Smooth muscle cell (in vitro differentiated cells): ENCODE measurements around the gene MX2. TPM values are rescaled to one million over a fixed set of nuclear protein-coding genes. Genes with fewer than 3 reads are reported as not detected.
A peak's percentile ranks its signal among the peaks of the same experiment; 100 is the strongest.
"Not testable (repeated sequence)": the region's sequence is repeated elsewhere in the genome, so short reads cannot be mapped to it uniquely, and the experiment has no call there.

Source experiments
- DNase-seq: peaks from one replicate; lab custom pipeline; 2025; ENCODE audit not compliant: unreplicated experiment; lab: John Stamatoyannopoulos, UW
- H2AFZ ChIP-seq: fragments of 200-600 bp; sonication (generic); 2 replicates; pipeline ENCODE4 v1.6.0; 2016; ENCODE audit warnings: antibody characterized with exemption, low read depth, mild to moderate bottlenecking
- H3F3A ChIP-seq: fragments of 200-600 bp; sonication (generic); 2 replicates; pipeline ENCODE4 v1.6.0; 2017; ENCODE audit warnings: antibody characterized with exemption, low read depth
- H3K27ac ChIP-seq: fragments of 200-600 bp; sonication (generic); 2 replicates; pipeline ENCODE4 v1.5.1; 2016; ENCODE audit warnings: low read depth, mild to moderate bottlenecking
- H3K27me3 ChIP-seq: fragments of 200-600 bp; sonication (generic); 2 replicates; pipeline ENCODE4 v1.6.1; 2016; ENCODE audit warnings: low read depth, mild to moderate bottlenecking
- H3K36me3 ChIP-seq: fragments of 200-600 bp; sonication (generic); 2 replicates; pipeline ENCODE4 v1.5.1; 2016; ENCODE audit warnings: low read depth
- H3K4me1 ChIP-seq: fragments of 200-600 bp; sonication (generic); 2 replicates; pipeline ENCODE4 v1.5.1; 2016; ENCODE audit warnings: low read depth
- H3K4me2 ChIP-seq: fragments of 200-600 bp; sonication (generic); 2 replicates; pipeline ENCODE4 v1.6.0; 2016; ENCODE audit warnings: mild to moderate bottlenecking
- H3K4me3 ChIP-seq: fragments of 200-600 bp; sonication (generic); 2 replicates; pipeline ENCODE4 v1.5.1; 2016; ENCODE audit warnings: mild to moderate bottlenecking
- H3K79me2 ChIP-seq: fragments of 200-600 bp; sonication (generic); 2 replicates; pipeline ENCODE4 v1.6.0; 2016; ENCODE audit warnings: low read depth, mild to moderate bottlenecking
- H3K9ac ChIP-seq: fragments of 200-600 bp; sonication (generic); 2 replicates; pipeline ENCODE4 v1.6.0; 2016; ENCODE audit warnings: low read depth
- H3K9me3 ChIP-seq: fragments of 200-600 bp; sonication (generic); replicated peaks from 2 replicates; pipeline ENCODE4 v1.5.1; 2016; ENCODE audit warnings: low read depth
- H4K20me1 ChIP-seq: fragments of 200-600 bp; sonication (generic); 2 replicates; pipeline ENCODE4 v1.6.0; 2016; ENCODE audit warnings: low read depth
- WGBS: methylation state at CpG from one replicate; pipeline ENCODE4 v1.1.7; 2016; ENCODE audit warnings: low lambda C conversion rate; 5-methylcytosine and 5-hydroxymethylcytosine counted together
- polyA plus RNA-seq: library from polyadenylated mRNA; unstranded; fragments of >200 nt; fragmentation: Nextera tagmentation; extraction: Ambion mirVana; gene quantifications from 2 replicates; pipeline ENCODE4 v1.2.1, GENCODE V29; 2016
- total RNA-seq: library from RNA; depleted of rRNA; stranded (reverse); fragments of >200 nt; gene quantifications from 2 replicates; pipeline ENCODE4 v1.2.3, GENCODE V29; 2014
- TF ChIP-seq, protein P1 (sequence below): fragments of 200-600 bp; sonication (generic); IDR thresholded peaks from 2 replicates; pipeline ENCODE4 v1.5.1; 2017; ENCODE audit warnings: borderline replicate concordance, mild to moderate bottlenecking, antibody characterized with exemption; ENCODE audit not compliant: insufficient read depth, poor library complexity, severe bottlenecking

The MX2 gene
- total and polyA plus RNA-seq, 2 experiments from 2014 or later = 2.5 to 3.1 TPM

DNA sequence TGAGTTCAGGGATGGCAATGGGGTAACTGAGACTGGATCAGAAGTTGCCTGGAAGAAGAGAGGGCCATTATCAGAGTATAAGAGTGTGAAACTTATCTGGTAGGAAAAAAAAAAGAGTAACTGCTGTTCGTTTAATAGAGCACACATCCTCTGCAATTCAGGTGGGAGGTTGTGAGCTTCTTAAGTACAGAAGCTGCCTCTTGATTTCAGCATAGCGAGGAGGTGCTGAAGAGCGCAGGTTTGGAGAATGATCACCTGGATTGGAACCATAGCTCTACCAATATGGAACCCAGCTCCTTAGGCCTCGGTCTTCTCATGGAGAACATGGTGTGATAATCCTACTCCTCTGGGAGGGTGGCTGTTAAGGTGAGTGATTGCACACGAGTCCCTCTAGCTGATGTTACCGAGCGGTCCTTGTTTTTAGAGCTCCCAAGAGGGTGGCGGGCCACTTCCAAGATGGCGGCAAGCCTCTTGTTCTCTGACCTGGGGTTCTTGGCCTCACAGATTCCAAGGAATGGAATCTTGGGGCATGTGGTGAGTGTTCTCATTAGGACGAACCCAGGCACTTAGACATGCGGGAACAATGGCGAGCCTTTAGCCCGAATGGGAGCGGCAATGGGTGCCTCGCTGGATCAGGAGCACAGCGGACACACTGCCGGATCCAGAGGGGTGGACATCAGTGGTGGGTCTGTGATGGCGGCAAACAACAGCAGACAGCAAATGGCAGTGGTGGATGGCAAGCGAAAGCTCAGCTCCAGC lies 60.9 kb downstream of the MX2 start:
- Histone ChIP-seq H3K9ac (no peak overlapping the region), H2AFZ (no peak overlapping the region), H3K27ac (no peak overlapping the region), H3K4me1 (no peaks in the 10 kb centered on the region), H3K27me3 (peaks cover 29% of the 10 kb centered on the region), H3F3A (no peaks in the 10 kb centered on the region), H4K20me1 (no peaks in the 10 kb centered on the region), H3K36me3 (no peaks in the 10 kb centered on the region), H3K4me2 (no peak overlapping the region), H3K9me3 (no peaks in the 10 kb centered on the region), H3K4me3 (no peak overlapping the region), H3K79me2 (no peaks in the 10 kb centered on the region)
- no peak for DNase-seq
- WGBS = 94% methylated on average over 19 of the region's 19 CpGs
- TF ChIP-seq, protein P1, sequence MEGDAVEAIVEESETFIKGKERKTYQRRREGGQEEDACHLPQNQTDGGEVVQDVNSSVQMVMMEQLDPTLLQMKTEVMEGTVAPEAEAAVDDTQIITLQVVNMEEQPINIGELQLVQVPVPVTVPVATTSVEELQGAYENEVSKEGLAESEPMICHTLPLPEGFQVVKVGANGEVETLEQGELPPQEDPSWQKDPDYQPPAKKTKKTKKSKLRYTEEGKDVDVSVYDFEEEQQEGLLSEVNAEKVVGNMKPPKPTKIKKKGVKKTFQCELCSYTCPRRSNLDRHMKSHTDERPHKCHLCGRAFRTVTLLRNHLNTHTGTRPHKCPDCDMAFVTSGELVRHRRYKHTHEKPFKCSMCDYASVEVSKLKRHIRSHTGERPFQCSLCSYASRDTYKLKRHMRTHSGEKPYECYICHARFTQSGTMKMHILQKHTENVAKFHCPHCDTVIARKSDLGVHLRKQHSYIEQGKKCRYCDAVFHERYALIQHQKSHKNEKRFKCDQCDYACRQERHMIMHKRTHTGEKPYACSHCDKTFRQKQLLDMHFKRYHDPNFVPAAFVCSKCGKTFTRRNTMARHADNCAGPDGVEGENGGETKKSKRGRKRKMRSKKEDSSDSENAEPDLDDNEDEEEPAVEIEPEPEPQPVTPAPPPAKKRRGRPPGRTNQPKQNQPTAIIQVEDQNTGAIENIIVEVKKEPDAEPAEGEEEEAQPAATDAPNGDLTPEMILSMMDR = no peak

DNA sequence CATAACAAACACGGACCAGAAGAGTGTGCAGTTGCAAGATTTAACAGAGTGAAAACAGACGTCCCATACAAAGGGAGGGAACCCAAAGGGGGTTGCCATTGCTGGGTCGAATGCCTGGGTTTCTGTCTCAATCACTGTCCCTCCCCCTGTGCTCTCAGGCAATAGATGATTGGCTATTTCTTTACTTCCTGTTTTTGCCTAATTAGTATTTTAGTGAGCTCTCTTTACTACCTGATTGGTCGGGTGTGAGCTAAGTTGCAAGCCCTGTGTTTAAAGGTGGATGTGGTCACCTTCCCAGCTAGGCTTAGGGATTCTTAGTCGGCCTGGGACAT lies 61.4 kb downstream of the MX2 start:
- not testable (repeated sequence) for H3K4me2 ChIP-seq, H3K36me3 ChIP-seq, H3K27ac ChIP-seq, H3K9ac ChIP-seq, H3K9me3 ChIP-seq, H3K4me3 ChIP-seq, H2AFZ ChIP-seq, H4K20me1 ChIP-seq, H3F3A ChIP-seq, H3K4me1 ChIP-seq, H3K79me2 ChIP-seq, DNase-seq
- peaks cover 34% of the 10 kb centered on the region for H3K27me3 ChIP-seq
- 90% methylated on average over 5 of the region's 5 CpGs for WGBS

DNA sequence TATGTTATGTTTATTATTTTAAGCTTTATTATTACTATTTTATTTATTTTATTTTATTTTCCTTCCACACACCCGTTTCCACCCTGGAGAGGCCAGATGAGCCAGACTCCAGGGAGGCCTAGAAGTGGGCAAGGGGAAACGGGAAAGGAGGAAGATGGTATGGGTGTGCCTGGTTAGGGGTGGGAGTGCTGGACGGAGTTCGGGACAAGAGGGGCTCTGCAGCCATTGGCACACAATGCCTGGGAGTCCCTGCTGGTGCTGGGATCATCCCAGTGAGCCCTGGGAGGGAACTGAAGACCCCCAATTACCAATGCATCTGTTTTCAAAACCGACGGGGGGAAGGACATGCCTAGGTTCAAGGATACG lies 63.7 kb downstream of the MX2 start:
- Histone ChIP-seq H2AFZ (no peak overlapping the region), H3K79me2 (no peaks in the 10 kb centered on the region), H3F3A (no peaks in the 10 kb centered on the region), H3K27ac (no peak overlapping the region), H3K4me3 (peak overlapping the region; percentile 69), H3K4me2 (peak overlapping the region; percentile 92), H3K4me1 (no peaks in the 10 kb centered on the region), H3K36me3 (no peaks in the 10 kb centered on the region), H3K9ac (no peak overlapping the region), H4K20me1 (no peaks in the 10 kb centered on the region), H3K9me3 (no peaks in the 10 kb centered on the region), H3K27me3 (peaks cover 57% of the 10 kb centered on the region)
- TF ChIP-seq, protein P1 = no peak
- 76% methylated on average over 7 of the region's 7 CpGs for WGBS
- no peak for DNase-seq

DNA sequence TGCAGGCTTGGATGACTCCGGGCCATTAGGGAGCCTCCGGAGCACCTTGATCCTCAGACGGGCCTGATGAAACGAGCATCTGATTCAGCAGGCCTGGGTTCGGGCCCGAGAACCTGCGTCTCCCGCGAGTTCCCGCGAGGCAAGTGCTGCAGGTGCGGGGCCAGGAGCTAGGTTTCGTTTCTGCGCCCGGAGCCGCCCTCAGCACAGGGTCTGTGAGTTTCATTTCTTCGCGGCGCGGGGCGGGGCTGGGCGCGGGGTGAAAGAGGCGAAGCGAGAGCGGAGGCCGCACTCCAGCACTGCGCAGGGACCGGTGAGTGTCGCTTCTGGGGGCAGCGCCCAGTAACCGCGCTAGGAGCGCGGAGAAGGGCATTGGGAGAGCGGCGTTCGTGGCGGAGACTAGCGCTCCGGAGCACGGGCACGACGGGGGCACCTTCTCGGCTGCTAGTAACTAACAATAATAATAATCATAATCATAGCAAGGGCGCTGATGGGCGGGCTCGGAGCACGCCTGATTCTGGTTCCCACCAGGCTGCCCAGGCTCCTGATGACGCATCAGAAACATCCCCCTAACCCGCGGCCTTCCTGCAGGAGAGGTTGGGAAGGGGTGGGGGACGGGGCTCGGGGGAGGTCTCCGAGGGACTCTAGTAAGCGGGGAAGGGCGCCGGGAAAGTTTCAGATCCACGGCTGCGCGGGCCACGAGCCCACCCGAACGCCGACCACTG lies 64.3 kb downstream of the MX2 start, which contains the start of gene MX1:
Gene MX1 (plus strand): TSS at position 286 of the 722 bp plus-strand sequence. CDS start 5,832 bp downstream, outside the sequence.
- H3K9ac ChIP-seq = no peak within 1 kb of the TSS

More for the DNA sequence above, 64.3 kb downstream of the MX2 start, which contains the start of gene MX1:
- Histone ChIP-seq H3K4me1 (no peaks in the 10 kb centered on the region), H3F3A (no peaks in the 10 kb centered on the region), H3K27me3 (peaks cover 59% of the 10 kb centered on the region), H2AFZ (peak within 1 kb of the TSS; percentile 82), H3K4me3 (peak within 1 kb of the TSS; percentile 69), H3K4me2 (peak within 1 kb of the TSS; percentile 92), H3K9me3 (no peaks in the 10 kb centered on the region), H4K20me1 (no peaks in the 10 kb centered on the region), H3K36me3 (no peaks in the 10 kb centered on the region), H3K79me2 (no peaks in the 10 kb centered on the region), H3K27ac (no peak within 1 kb of the TSS)
- TF ChIP-seq, protein P1 = no peak
- no peak for DNase-seq
- WGBS = 9% methylated on average over 64 of the region's 65 CpGs
